ENCODE results near the gene NDUFB4.

The NDUFB4 gene

GRCh38 chr3:120640231-120640630 lies 44.1 kb downstream of the NDUFB4 start:
- no peaks in the 10 kb centered on the region for H3K36me3 ChIP-seq (ENCODE audit: insufficient read depth)
- no peaks in the 10 kb centered on the region for H3K79me2 ChIP-seq (ENCODE audit: insufficient read depth, low read depth)
- no peaks in the 10 kb centered on the region for H4K20me1 ChIP-seq (ENCODE audit: insufficient read depth)
- H3K4me3 ChIP-seq (IDR thresholded peaks at IDR 0.05; ENCODE audit: insufficient read depth, low read depth, low read length): no peak overlapping the region
- H3K4me2 ChIP-seq: no peak overlapping the region
- no peaks in the 10 kb centered on the region for H3K27me3 ChIP-seq (ENCODE audit: insufficient read depth, low read depth)
- H3K4me1 ChIP-seq (ENCODE audit: low read depth, poor library complexity, severe bottlenecking): no peaks in the 10 kb centered on the region
- no peak overlapping the region for H2AFZ ChIP-seq (ENCODE audit: low read depth)
- no peak for TF ChIP-seq CTCF (conservative IDR thresholded peaks at IDR 0.05; ENCODE audit: low read depth, low read length)
- H3K27ac ChIP-seq: no peak overlapping the region
- H3K9ac ChIP-seq: no peak overlapping the region

- Histone ChIP-seq H3K9ac (no peak overlapping the region), H3K4me2 (no peak overlapping the region), H3K36me3 (ENCODE audit: insufficient read depth) (no peaks in the 10 kb centered on the region), H3K27me3 (ENCODE audit: insufficient read depth, low read depth) (no peaks in the 10 kb centered on the region), H2AFZ (ENCODE audit: low read depth) (no peak overlapping the region), H3K4me1 (ENCODE audit: low read depth, poor library complexity, severe bottlenecking) (no peaks in the 10 kb centered on the region), H3K4me3 (IDR thresholded peaks at IDR 0.05; ENCODE audit: insufficient read depth, low read depth, low read length) (no peak overlapping the region), H3K79me2 (ENCODE audit: insufficient read depth, low read depth) (no peaks in the 10 kb centered on the region), H3K27ac (no peak overlapping the region), H4K20me1 (ENCODE audit: insufficient read depth) (no peaks in the 10 kb centered on the region)
- no peak for TF ChIP-seq CTCF (conservative IDR thresholded peaks at IDR 0.05; ENCODE audit: low read depth, low read length)
Measured at GRCh38 chr3:120641696-120642246, 45.6 kb downstream of the NDUFB4 start.

- H3K79me2 ChIP-seq (ENCODE audit: insufficient read depth, low read depth): no peaks in the 10 kb centered on the region
- no peak for TF ChIP-seq CTCF (conservative IDR thresholded peaks at IDR 0.05; ENCODE audit: low read depth, low read length)
- no peaks in the 10 kb centered on the region for H4K20me1 ChIP-seq (ENCODE audit: insufficient read depth)
- H3K9ac ChIP-seq: no peak overlapping the region
- no peak overlapping the region for H3K4me2 ChIP-seq
- H3K27ac ChIP-seq: no peak overlapping the region
- H2AFZ ChIP-seq (ENCODE audit: low read depth): no peak overlapping the region
- H3K27me3 ChIP-seq (ENCODE audit: insufficient read depth, low read depth): no peaks in the 10 kb centered on the region
- H3K36me3 ChIP-seq (ENCODE audit: insufficient read depth): no peaks in the 10 kb centered on the region
- H3K4me3 ChIP-seq (IDR thresholded peaks at IDR 0.05; ENCODE audit: insufficient read depth, low read depth, low read length): no peak overlapping the region
- no peaks in the 10 kb centered on the region for H3K4me1 ChIP-seq (ENCODE audit: low read depth, poor library complexity, severe bottlenecking)
Measured at GRCh38 chr3:120642368-120642948, 46.3 kb downstream of the NDUFB4 start.

- no peaks in the 10 kb centered on the region for H4K20me1 ChIP-seq (ENCODE audit: insufficient read depth)
- H3K4me3 ChIP-seq (IDR thresholded peaks at IDR 0.05; ENCODE audit: insufficient read depth, low read depth, low read length): no peak overlapping the region
- H3K27me3 ChIP-seq (ENCODE audit: insufficient read depth, low read depth): no peaks in the 10 kb centered on the region
- H3K36me3 ChIP-seq (ENCODE audit: insufficient read depth): no peaks in the 10 kb centered on the region
- no peak overlapping the region for H2AFZ ChIP-seq (ENCODE audit: low read depth)
- H3K4me1 ChIP-seq (ENCODE audit: low read depth, poor library complexity, severe bottlenecking): no peaks in the 10 kb centered on the region
- no peak overlapping the region for H3K4me2 ChIP-seq
- H3K27ac ChIP-seq: no peak overlapping the region
- TF ChIP-seq CTCF (conservative IDR thresholded peaks at IDR 0.05; ENCODE audit: low read depth, low read length): no peak
- H3K9ac ChIP-seq: no peak overlapping the region
- no peaks in the 10 kb centered on the region for H3K79me2 ChIP-seq (ENCODE audit: insufficient read depth, low read depth)
Measured at GRCh38 chr3:120645083-120645845, 49.1 kb downstream of the NDUFB4 start.

Measured in KMS-11 (cell line).